BLaER1 treated with 17β-estradiol and CSF1 and Interleukin-3, amounts not matched to agents 10 nM and 100 nM (cell line): ENCODE results near the gene MPST.

Experiments used
- H3K27ac ChIP-seq, 11 experiments: shearing (Covaris generic); formaldehyde crosslinking; 2 replicates each; pipeline ENCODE4 v1.8.1; 2022
- H3K27me3 ChIP-seq, 11 experiments: shearing (Covaris generic); formaldehyde crosslinking; 2 replicates each; pipeline ENCODE4 v1.8.1; 2022
- H3K36me3 ChIP-seq, 11 experiments: shearing (Covaris generic); formaldehyde crosslinking; 2 replicates each; pipeline ENCODE4 v1.8.1; 2022
- H3K4me1 ChIP-seq, 10 experiments: shearing (Covaris generic); formaldehyde crosslinking; 2 replicates each; pipeline ENCODE4 v1.8.1; 2022
- H3K4me2 ChIP-seq, 11 experiments: shearing (Covaris generic); formaldehyde crosslinking; 2 replicates each; pipeline ENCODE4 v1.8.1; 2022
- H3K4me3 ChIP-seq, 10 experiments: shearing (Covaris generic); formaldehyde crosslinking; 2 replicates each; pipeline ENCODE4 v1.8.1; 2022
- H3K9ac ChIP-seq, 11 experiments: shearing (Covaris generic); formaldehyde crosslinking; 2 replicates each; pipeline ENCODE4 v1.8.1; 2022
- H3K9me3 ChIP-seq, 11 experiments: shearing (Covaris generic); formaldehyde crosslinking; replicated peaks in 1 of 11; 2 replicates each; pipeline ENCODE4 v1.8.1; 2022
- H4K20me1 ChIP-seq, 11 experiments: shearing (Covaris generic); formaldehyde crosslinking; 2 replicates each; pipeline ENCODE4 v1.8.1; 2022
- Cebpa-rat ChIP-seq, 11 experiments: shearing (Covaris generic); IDR thresholded peaks; 2 replicates each; pipeline ENCODE4 v1.8.1; 2022

Gene MPST

GRCh38 chr22:37022483-37023337 lies 3.2 kb downstream of the MPST start:
- H3K27ac ChIP-seq, result no peak overlapping the region
- H3K9ac ChIP-seq, result no peak overlapping the region

GRCh38 chr22:37023743-37024338 lies 4.3 kb downstream of the MPST start:
- no peaks in the 10 kb centered on the region for H3K27me3 ChIP-seq
- no peak overlapping the region for H3K4me3 ChIP-seq
- H3K36me3 ChIP-seq, result peaks cover 47 to 63% (median 53%) of the 10 kb centered on the region in 11 experiments
- no peak for TF ChIP-seq Cebpa-rat (IDR thresholded peaks at IDR 0.05)
- no peak overlapping the region for H3K27ac ChIP-seq
- H3K4me1 ChIP-seq, result peaks cover 21 to 41% (median 29%) of the 10 kb centered on the region in 10 experiments
- peaks cover 26 to 70% (median 50%) of the 10 kb centered on the region in 11 experiments; a peak in 19 of 22 replicates for H4K20me1 ChIP-seq
- H3K4me2 ChIP-seq, result no peak overlapping the region
- H3K9me3 ChIP-seq, result no peaks in the 10 kb centered on the region
- H3K9ac ChIP-seq, result no peak overlapping the region

More at GRCh38 chr22:37022483-37023337, 3.2 kb downstream of the MPST start:
- Histone ChIP-seq H3K4me2 (peak overlapping the region in 7 of 11 experiments; percentile 5 to 99 (median 96); a peak in 3 of 22 replicates), H3K9me3 (no peaks in the 10 kb centered on the region), H3K4me3 (no peak overlapping the region), H3K27me3 (no peaks in the 10 kb centered on the region), H3K4me1 (peaks cover 32 to 51% (median 39%) of the 10 kb centered on the region in 10 experiments), H4K20me1 (peaks cover 33 to 70% (median 53%) of the 10 kb centered on the region in 11 experiments; a peak in 20 of 22 replicates), H3K36me3 (peaks cover 40 to 59% (median 44%) of the 10 kb centered on the region in 11 experiments)
- TF ChIP-seq Cebpa-rat (IDR thresholded peaks at IDR 0.05), result no peak

- no peak for TF ChIP-seq Cebpa-rat (IDR thresholded peaks at IDR 0.05)
- H3K27me3 ChIP-seq, result no peaks in the 10 kb centered on the region
- no peak overlapping the region for H3K4me3 ChIP-seq
- H3K4me1 ChIP-seq, result peaks cover 21 to 41% (median 29%) of the 10 kb centered on the region in 10 experiments; a peak in 19 of 20 replicates
- H3K9me3 ChIP-seq, result no peaks in the 10 kb centered on the region
- H3K36me3 ChIP-seq, result peaks cover 54 to 70% (median 60%) of the 10 kb centered on the region in 11 experiments
- peaks cover 26 to 77% (median 52%) of the 10 kb centered on the region in 11 experiments; a peak in 19 of 22 replicates for H4K20me1 ChIP-seq
- no peak overlapping the region for H3K27ac ChIP-seq
- H3K4me2 ChIP-seq, result no peak overlapping the region
- no peak overlapping the region; a peak in 2 of 22 replicates for H3K9ac ChIP-seq
Observed at GRCh38 chr22:37024339-37025157, 5.0 kb downstream of the MPST start.

GRCh38 chr22:37025500-37026070 lies 6.0 kb downstream of the MPST start:
- peaks cover 61 to 80% (median 71%) of the 10 kb centered on the region in 11 experiments for H3K36me3 ChIP-seq
- no peaks in the 10 kb centered on the region for H3K27me3 ChIP-seq
- H3K9me3 ChIP-seq, result no peaks in the 10 kb centered on the region
- TF ChIP-seq Cebpa-rat (IDR thresholded peaks at IDR 0.05), result no peak
- peaks cover 17 to 36% (median 25%) of the 10 kb centered on the region in 10 experiments; a peak in 19 of 20 replicates for H3K4me1 ChIP-seq
- peaks cover 29 to 88% (median 55%) of the 10 kb centered on the region in 11 experiments; a peak in 20 of 22 replicates for H4K20me1 ChIP-seq
- no peak overlapping the region for H3K4me2 ChIP-seq
- no peak overlapping the region for H3K4me3 ChIP-seq
- H3K27ac ChIP-seq, result no peak overlapping the region
- H3K9ac ChIP-seq, result peak overlapping the region in 1 of 11 experiments; percentile 18; a peak in 1 of 22 replicates

GRCh38 chr22:37026325-37026724 lies 6.8 kb downstream of the MPST start:
- H3K4me2 ChIP-seq, result no peak overlapping the region
- H3K9ac ChIP-seq, result no peak overlapping the region
- no peak overlapping the region for H3K27ac ChIP-seq
- H3K27me3 ChIP-seq, result no peaks in the 10 kb centered on the region
- no peak overlapping the region for H3K4me3 ChIP-seq
- no peaks in the 10 kb centered on the region for H3K9me3 ChIP-seq
- peaks cover 11 to 29% (median 22%) of the 10 kb centered on the region in 10 experiments; a peak in 19 of 20 replicates for H3K4me1 ChIP-seq
- H3K36me3 ChIP-seq, result peaks cover 61 to 85% (median 73%) of the 10 kb centered on the region in 11 experiments
- TF ChIP-seq Cebpa-rat (IDR thresholded peaks at IDR 0.05), result no peak
- peaks cover 30 to 89% (median 55%) of the 10 kb centered on the region in 11 experiments; a peak in 20 of 22 replicates for H4K20me1 ChIP-seq

GRCh38 chr22:37027556-37027955 lies 8.0 kb downstream of the MPST start:
- peaks cover 24 to 83% (median 49%) of the 10 kb centered on the region in 11 experiments; a peak in 20 of 22 replicates for H4K20me1 ChIP-seq

GRCh38 chr22:37028692-37029674 lies 9.4 kb downstream of the MPST start:
- Histone ChIP-seq H3K4me3 (no peak overlapping the region), H3K36me3 (peaks cover 58 to 73% (median 67%) of the 10 kb centered on the region in 11 experiments), H4K20me1 (peaks cover 18 to 69% (median 35%) of the 10 kb centered on the region in 11 experiments; a peak in 17 of 22 replicates), H3K9ac (no peak overlapping the region; a peak in 1 of 22 replicates), H3K4me1 (peaks cover 0 to 35% (median 16%) of the 10 kb centered on the region in 10 experiments; a peak in 14 of 20 replicates), H3K4me2 (no peak overlapping the region), H3K27me3 (no peaks in the 10 kb centered on the region), H3K9me3 (no peaks in the 10 kb centered on the region), H3K27ac (no peak overlapping the region)
- no peak for TF ChIP-seq Cebpa-rat (IDR thresholded peaks at IDR 0.05)

More at GRCh38 chr22:37027556-37027955, 8.0 kb downstream of the MPST start:
- Histone ChIP-seq H3K4me2 (no peak overlapping the region), H3K9me3 (no peaks in the 10 kb centered on the region), H3K27me3 (no peaks in the 10 kb centered on the region), H3K27ac (no peak overlapping the region), H3K36me3 (peaks cover 61 to 82% (median 73%) of the 10 kb centered on the region in 11 experiments), H3K4me3 (no peak overlapping the region), H3K4me1 (peaks cover 0 to 27% (median 16%) of the 10 kb centered on the region in 10 experiments; a peak in 16 of 20 replicates), H3K9ac (0 out of 22 replicates have a peak overlapping the region, but pooled peaks of 1 of the 11 experiments have one; percentile 19)
- TF ChIP-seq Cebpa-rat (IDR thresholded peaks at IDR 0.05), result no peak
